ENCODE results near the gene OR51B4.
"Not testable (repeated sequence)": the region's sequence is repeated elsewhere in the genome, so short reads cannot be mapped to it uniquely, and the experiment has no call there.

The OR51B4 gene

DNA sequence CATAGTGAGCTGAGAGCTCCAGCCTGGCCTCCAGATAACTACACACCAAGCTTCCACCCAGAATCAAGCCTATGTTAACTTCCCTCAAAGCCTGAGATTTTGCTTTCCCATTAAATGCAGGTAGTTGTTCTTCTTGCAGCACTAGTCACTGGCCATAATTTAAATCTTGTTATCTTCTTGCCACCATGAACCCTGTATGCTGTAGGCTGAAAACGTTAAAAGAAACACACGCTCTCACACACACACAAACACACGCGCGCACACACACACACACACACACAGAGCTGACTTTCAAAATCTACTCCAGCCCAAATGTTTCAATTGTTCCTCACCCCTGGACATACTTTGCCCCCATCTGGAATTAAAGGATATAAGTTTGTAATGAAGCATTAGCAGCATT is 48.3 kb downstream of the OR51B4 start:
- not testable (repeated sequence) for H3K9ac ChIP-seq (ENCODE audit: low read length); H3K9me2 ChIP-seq (replicated peaks; ENCODE audit: insufficient read depth, low read length); H3K79me2 ChIP-seq (ENCODE audit: insufficient read depth, low read length); H3K4me3 ChIP-seq (ENCODE audit: insufficient read depth, low read length, poor library complexity, severe bottlenecking); H3K27ac ChIP-seq (ENCODE audit: low read depth, low read length); H3K27me3 ChIP-seq (ENCODE audit: low read length); H2AFZ ChIP-seq (ENCODE audit: low read depth, low read length, severe bottlenecking); H3K4me2 ChIP-seq (ENCODE audit: low read depth, low read length, poor library complexity, severe bottlenecking); H3K36me3 ChIP-seq (ENCODE audit: low read length); H3K9me3 ChIP-seq (ENCODE audit: insufficient read depth, low read length); H3F3A ChIP-seq (ENCODE audit: insufficient read depth); H4K20me1 ChIP-seq (ENCODE audit: low read depth, low read length)

DNA sequence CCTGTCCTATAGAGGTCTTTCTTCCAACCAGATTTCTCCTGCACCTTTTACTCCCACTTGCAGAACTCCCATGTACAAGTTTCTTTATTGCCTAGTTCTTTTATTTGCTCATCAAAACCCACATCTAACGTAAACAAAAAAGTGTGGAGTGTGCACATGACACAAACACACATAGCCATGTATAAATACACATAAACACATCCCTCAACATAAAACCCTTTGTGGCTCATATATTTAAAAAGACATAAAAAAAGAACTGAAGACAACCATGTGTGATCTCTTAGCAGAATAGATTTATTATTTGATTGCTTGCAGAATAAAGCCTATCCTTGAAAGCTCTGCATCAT is 48.9 kb downstream of the OR51B4 start:
- Histone ChIP-seq H3K36me3 (ENCODE audit: low read length) (no peaks in the 10 kb centered on the region), H3K9me3 (ENCODE audit: insufficient read depth, low read length) (no peaks in the 10 kb centered on the region), H3K4me2 (ENCODE audit: low read depth, low read length, poor library complexity, severe bottlenecking) (no peak overlapping the region), H3K9ac (ENCODE audit: low read length) (no peak overlapping the region), H3K9me2 (replicated peaks; ENCODE audit: insufficient read depth, low read length) (no peaks in the 10 kb centered on the region), H4K20me1 (ENCODE audit: low read depth, low read length) (no peaks in the 10 kb centered on the region), H3K27me3 (ENCODE audit: low read length) (no peaks in the 10 kb centered on the region), H3K79me2 (ENCODE audit: insufficient read depth, low read length) (no peaks in the 10 kb centered on the region), H3K4me3 (ENCODE audit: insufficient read depth, low read length, poor library complexity, severe bottlenecking) (no peak overlapping the region), H2AFZ (ENCODE audit: low read depth, low read length, severe bottlenecking) (no peak overlapping the region), H3F3A (ENCODE audit: insufficient read depth) (no peaks in the 10 kb centered on the region), H3K27ac (ENCODE audit: low read depth, low read length) (no peak overlapping the region)
- TF ChIP-seq, protein P1, sequence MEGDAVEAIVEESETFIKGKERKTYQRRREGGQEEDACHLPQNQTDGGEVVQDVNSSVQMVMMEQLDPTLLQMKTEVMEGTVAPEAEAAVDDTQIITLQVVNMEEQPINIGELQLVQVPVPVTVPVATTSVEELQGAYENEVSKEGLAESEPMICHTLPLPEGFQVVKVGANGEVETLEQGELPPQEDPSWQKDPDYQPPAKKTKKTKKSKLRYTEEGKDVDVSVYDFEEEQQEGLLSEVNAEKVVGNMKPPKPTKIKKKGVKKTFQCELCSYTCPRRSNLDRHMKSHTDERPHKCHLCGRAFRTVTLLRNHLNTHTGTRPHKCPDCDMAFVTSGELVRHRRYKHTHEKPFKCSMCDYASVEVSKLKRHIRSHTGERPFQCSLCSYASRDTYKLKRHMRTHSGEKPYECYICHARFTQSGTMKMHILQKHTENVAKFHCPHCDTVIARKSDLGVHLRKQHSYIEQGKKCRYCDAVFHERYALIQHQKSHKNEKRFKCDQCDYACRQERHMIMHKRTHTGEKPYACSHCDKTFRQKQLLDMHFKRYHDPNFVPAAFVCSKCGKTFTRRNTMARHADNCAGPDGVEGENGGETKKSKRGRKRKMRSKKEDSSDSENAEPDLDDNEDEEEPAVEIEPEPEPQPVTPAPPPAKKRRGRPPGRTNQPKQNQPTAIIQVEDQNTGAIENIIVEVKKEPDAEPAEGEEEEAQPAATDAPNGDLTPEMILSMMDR (IDR thresholded peaks at IDR 0.05; ENCODE audit: insufficient read depth, low read length, poor library complexity, severe bottlenecking) = no peak
- TF ChIP-seq EZH2phosphoT487 (conservative IDR thresholded peaks at IDR 0.05; ENCODE audit: low read length) = no peak

DNA sequence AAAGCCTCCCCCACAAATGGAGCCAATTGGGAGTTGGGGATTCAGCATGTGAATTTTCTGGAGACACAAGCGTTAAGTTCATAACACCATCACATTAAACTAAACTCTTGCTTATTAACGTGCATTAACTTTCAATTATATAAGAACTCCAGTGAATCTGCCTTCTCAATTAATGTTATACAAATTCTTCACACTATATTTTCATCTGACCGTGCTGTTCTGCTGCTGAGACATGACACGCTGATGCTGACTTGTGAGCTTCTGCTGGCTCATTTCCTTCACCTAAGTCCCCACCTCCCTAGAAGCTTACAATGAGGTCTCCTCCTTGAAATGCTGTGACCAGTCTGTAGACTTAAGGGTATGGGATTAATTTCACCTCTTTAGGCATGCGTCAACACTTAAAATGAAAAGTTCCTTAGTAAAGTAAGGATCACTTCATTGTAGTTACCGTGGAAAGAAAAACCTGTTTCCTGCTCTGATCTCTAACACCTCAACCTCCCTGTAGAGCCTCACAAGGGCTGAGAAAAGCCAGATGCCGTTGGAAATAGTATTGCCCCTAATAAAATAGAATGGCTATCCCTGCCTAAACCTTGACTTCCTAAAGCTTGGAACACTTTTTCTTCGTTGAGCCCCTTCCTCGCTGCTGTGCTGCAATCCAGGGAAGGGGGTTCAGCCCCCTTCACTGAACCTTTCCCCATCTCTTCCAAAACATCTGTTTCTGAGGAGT is 49.4 kb downstream of the OR51B4 start:
- Histone ChIP-seq H2AFZ (ENCODE audit: low read depth, low read length, severe bottlenecking) (no peak overlapping the region), H3K4me2 (ENCODE audit: low read depth, low read length, poor library complexity, severe bottlenecking) (no peak overlapping the region), H3F3A (ENCODE audit: insufficient read depth) (no peaks in the 10 kb centered on the region), H3K36me3 (ENCODE audit: low read length) (no peaks in the 10 kb centered on the region), H3K9me2 (replicated peaks; ENCODE audit: insufficient read depth, low read length) (no peaks in the 10 kb centered on the region), H3K9me3 (ENCODE audit: insufficient read depth, low read length) (no peaks in the 10 kb centered on the region), H3K27me3 (ENCODE audit: low read length) (no peaks in the 10 kb centered on the region), H3K9ac (ENCODE audit: low read length) (no peak overlapping the region), H3K79me2 (ENCODE audit: insufficient read depth, low read length) (no peaks in the 10 kb centered on the region), H3K4me3 (ENCODE audit: insufficient read depth, low read length, poor library complexity, severe bottlenecking) (no peak overlapping the region), H3K27ac (ENCODE audit: low read depth, low read length) (no peak overlapping the region), H4K20me1 (ENCODE audit: low read depth, low read length) (no peaks in the 10 kb centered on the region)
- TF ChIP-seq, protein P1 (IDR thresholded peaks at IDR 0.05; ENCODE audit: insufficient read depth, low read length, poor library complexity, severe bottlenecking) = no peak
- TF ChIP-seq EZH2phosphoT487 (conservative IDR thresholded peaks at IDR 0.05; ENCODE audit: low read length) = no peak

DNA sequence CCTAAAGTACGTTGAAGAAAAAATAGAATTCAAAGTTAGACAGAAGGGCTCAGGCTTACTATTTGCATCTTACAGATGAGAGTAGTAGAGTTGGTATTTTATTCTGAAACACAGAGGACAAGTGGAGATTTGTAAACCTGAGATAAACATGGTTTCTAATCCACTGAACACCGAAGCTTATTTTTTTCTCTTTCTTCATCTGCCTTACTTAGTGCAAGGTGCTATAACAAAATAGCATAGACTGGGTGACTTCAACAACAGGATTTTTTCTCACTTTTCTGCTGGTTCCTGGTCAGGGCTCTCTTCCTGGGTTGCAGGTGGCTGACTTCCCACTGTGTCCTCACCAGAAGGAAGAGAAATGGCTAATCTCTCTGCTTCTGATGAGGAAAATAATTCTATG is 50.0 kb downstream of the OR51B4 start:
- Histone ChIP-seq H3K36me3 (ENCODE audit: low read length) (no peaks in the 10 kb centered on the region), H3K9me3 (ENCODE audit: insufficient read depth, low read length) (no peaks in the 10 kb centered on the region), H4K20me1 (ENCODE audit: low read depth, low read length) (no peaks in the 10 kb centered on the region), H3K27me3 (ENCODE audit: low read length) (no peaks in the 10 kb centered on the region), H3K79me2 (ENCODE audit: insufficient read depth, low read length) (no peaks in the 10 kb centered on the region), H3K27ac (ENCODE audit: low read depth, low read length) (no peak overlapping the region), H3F3A (ENCODE audit: insufficient read depth) (no peaks in the 10 kb centered on the region), H3K9ac (ENCODE audit: low read length) (no peak overlapping the region), H2AFZ (ENCODE audit: low read depth, low read length, severe bottlenecking) (no peak overlapping the region), H3K4me2 (ENCODE audit: low read depth, low read length, poor library complexity, severe bottlenecking) (no peak overlapping the region), H3K9me2 (replicated peaks; ENCODE audit: insufficient read depth, low read length) (no peaks in the 10 kb centered on the region), H3K4me3 (ENCODE audit: insufficient read depth, low read length, poor library complexity, severe bottlenecking) (no peak overlapping the region)
- no peak for TF ChIP-seq EZH2phosphoT487 (conservative IDR thresholded peaks at IDR 0.05; ENCODE audit: low read length)
- TF ChIP-seq, protein P1 (IDR thresholded peaks at IDR 0.05; ENCODE audit: insufficient read depth, low read length, poor library complexity, severe bottlenecking) = no peak
